GM06990 (cell line): Measurements from ENCODE around the gene DNAH11.

Source experiments
- DNase-seq: peaks from one replicate; pipeline ENCODE4 v3.0.0-alpha.2; 2011; ENCODE audit not compliant: insufficient read length; ENCODE audit errors: extremely low read depth
- H3K27me3 ChIP-seq: replicated peaks from 2 replicates; pipeline ENCODE4 v1.6.0; 2011; ENCODE audit warnings: low read length; ENCODE audit not compliant: control insufficient read depth, insufficient read depth
- H3K36me3 ChIP-seq: 2 replicates; pipeline ENCODE4 v1.5.1; 2011; ENCODE audit warnings: low read length; ENCODE audit not compliant: control insufficient read depth, insufficient read depth
- H3K4me3 ChIP-seq: replicated peaks from 2 replicates; pipeline ENCODE4 v1.5.1; 2011; ENCODE audit warnings: low read depth, mild to moderate bottlenecking, control low read depth, low read length
- TF ChIP-seq, protein P1 (sequence below): IDR thresholded peaks from 2 replicates; pipeline ENCODE4 v1.5.1; 2011; ENCODE audit warnings: low read length, control low read depth, mild to moderate bottlenecking, inconsistent platforms; ENCODE audit not compliant: insufficient read depth, poor library complexity, severe bottlenecking

The DNAH11 gene

DNA sequence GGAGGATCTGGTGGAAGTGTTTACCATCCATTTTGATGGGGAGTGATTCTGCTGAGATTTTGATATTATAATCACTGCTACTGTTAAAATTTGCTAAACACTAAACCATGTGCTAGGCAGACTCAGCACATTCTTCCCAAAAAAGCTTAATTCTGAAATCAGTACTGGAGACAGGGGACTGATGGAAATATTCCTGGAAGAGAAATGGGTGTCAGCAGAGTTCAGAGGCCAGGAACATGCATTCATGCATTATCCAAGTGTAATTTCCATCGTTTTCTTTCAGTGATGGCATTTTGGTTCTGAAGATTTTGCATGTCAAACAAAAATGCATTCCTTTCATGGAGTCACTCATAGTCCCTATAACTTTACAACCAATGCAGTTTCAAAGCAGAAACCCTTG, 323.9 kb downstream of the DNAH11 start:
- DNase-seq = no peak
- no peaks in the 10 kb centered on the region for H3K36me3 ChIP-seq
- TF ChIP-seq, protein P1, sequence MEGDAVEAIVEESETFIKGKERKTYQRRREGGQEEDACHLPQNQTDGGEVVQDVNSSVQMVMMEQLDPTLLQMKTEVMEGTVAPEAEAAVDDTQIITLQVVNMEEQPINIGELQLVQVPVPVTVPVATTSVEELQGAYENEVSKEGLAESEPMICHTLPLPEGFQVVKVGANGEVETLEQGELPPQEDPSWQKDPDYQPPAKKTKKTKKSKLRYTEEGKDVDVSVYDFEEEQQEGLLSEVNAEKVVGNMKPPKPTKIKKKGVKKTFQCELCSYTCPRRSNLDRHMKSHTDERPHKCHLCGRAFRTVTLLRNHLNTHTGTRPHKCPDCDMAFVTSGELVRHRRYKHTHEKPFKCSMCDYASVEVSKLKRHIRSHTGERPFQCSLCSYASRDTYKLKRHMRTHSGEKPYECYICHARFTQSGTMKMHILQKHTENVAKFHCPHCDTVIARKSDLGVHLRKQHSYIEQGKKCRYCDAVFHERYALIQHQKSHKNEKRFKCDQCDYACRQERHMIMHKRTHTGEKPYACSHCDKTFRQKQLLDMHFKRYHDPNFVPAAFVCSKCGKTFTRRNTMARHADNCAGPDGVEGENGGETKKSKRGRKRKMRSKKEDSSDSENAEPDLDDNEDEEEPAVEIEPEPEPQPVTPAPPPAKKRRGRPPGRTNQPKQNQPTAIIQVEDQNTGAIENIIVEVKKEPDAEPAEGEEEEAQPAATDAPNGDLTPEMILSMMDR = no peak
- no peaks in the 10 kb centered on the region for H3K27me3 ChIP-seq
- H3K4me3 ChIP-seq = no peak overlapping the region

DNA sequence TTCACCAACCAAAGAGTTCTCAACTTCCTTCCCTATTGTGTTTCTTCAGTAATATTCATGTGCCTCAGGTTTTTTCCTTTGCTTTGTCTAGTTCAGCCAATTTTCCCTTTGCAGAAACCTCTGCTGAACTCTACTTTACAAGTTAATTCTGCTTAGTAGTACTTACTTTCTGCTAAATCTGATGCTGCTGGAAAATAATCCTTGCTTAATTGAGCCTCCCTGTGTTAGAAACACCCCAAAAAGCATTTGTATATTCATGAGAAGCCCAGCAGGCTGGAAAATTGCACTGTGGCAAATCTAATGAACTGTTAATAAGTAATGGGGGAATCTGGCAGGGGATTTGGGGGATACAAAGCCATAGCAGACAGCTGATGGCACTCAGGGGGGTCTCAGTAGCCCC, 324.4 kb downstream of the DNAH11 start:
- no peak for DNase-seq
- no peaks in the 10 kb centered on the region for H3K27me3 ChIP-seq
- no peak overlapping the region for H3K4me3 ChIP-seq
- no peaks in the 10 kb centered on the region for H3K36me3 ChIP-seq
- TF ChIP-seq, protein P1 = no peak

GRCh38 chr7:21867816-21868575, 325.2 kb downstream of the DNAH11 start:
- Histone ChIP-seq H3K4me3 (no peak overlapping the region), H3K36me3 (no peaks in the 10 kb centered on the region), H3K27me3 (no peaks in the 10 kb centered on the region)
- TF ChIP-seq, protein P1 = no peak
- DNase-seq = no peak

GRCh38 chr7:21868576-21868850, 325.7 kb downstream of the DNAH11 start:
- no peak for DNase-seq
- H3K36me3 ChIP-seq = no peaks in the 10 kb centered on the region
- no peaks in the 10 kb centered on the region for H3K27me3 ChIP-seq
- no peak overlapping the region for H3K4me3 ChIP-seq
- TF ChIP-seq, protein P1 = no peak

GRCh38 chr7:21869785-21870402, 327.1 kb downstream of the DNAH11 start:
- H3K36me3 ChIP-seq = no peaks in the 10 kb centered on the region
- no peaks in the 10 kb centered on the region for H3K27me3 ChIP-seq
- TF ChIP-seq, protein P1 = no peak
- no peak overlapping the region for H3K4me3 ChIP-seq
- DNase-seq = no peak
